Stimulated activated CD8-positive, alpha-beta memory T cell treated with anti-CD3 and anti-CD28 coated beads, Interleukin-7, amount 100 ng/mL, for 1 hour (primary cell): Measurements from ENCODE around the gene LAMTOR5.
"Not testable (repeated sequence)": the region's sequence is repeated elsewhere in the genome, so short reads cannot be mapped to it uniquely, and the experiment has no call there.

ENCODE experiments used
- DNase-seq, 2 donors: peaks; one replicate each; pipeline ENCODE4 v3.0.0-alpha.2; 2020; ENCODE audit warnings: low read depth in 2 of 2

LAMTOR5 gene

GRCh38 chr1:110407260-110408210 lies at the start of gene LAMTOR5:
LAMTOR5 (minus strand) TSS chr1:110407694; CDS start chr1:110407620, 74 bp downstream.
- DNase-seq = peak; percentile 79 to 82

- no peak for DNase-seq
These were observed 49.7 kb upstream of the LAMTOR5 start for GRCh38 chr1:110457206-110457605.

GRCh38 chr1:110455151-110455550 lies 47.7 kb upstream of the LAMTOR5 start:
- no peak for DNase-seq

GRCh38 chr1:110454328-110454727 lies 46.8 kb upstream of the LAMTOR5 start:
- no peak for DNase-seq

- DNase-seq = no peak
These were observed 46.3 kb upstream of the LAMTOR5 start for GRCh38 chr1:110453829-110454228.

- DNase-seq = no peak
These were observed 44.8 kb upstream of the LAMTOR5 start for GRCh38 chr1:110452330-110452729.

GRCh38 chr1:110450929-110451328 lies 43.4 kb upstream of the LAMTOR5 start, which contains the start of gene PROK1:
PROK1 (plus strand) TSS chr1:110451149; CDS start chr1:110451217, 68 bp downstream.
- no peak for DNase-seq

- no peak for DNase-seq
These were observed 42.5 kb upstream of the LAMTOR5 start for GRCh38 chr1:110449661-110450651.

- DNase-seq = no peak
These were observed 37.1 kb upstream of the LAMTOR5 start for GRCh38 chr1:110444561-110444960.

- no peak for DNase-seq
These were observed 36.0 kb upstream of the LAMTOR5 start for GRCh38 chr1:110443451-110443850.

- no peak for DNase-seq
These were observed 34.4 kb upstream of the LAMTOR5 start for GRCh38 chr1:110441888-110442287.

- no peak for DNase-seq
These were observed 33.4 kb upstream of the LAMTOR5 start for GRCh38 chr1:110440877-110441276.

- not testable (repeated sequence) for DNase-seq
These were observed 32.4 kb upstream of the LAMTOR5 start for GRCh38 chr1:110439873-110440272.

GRCh38 chr1:110438893-110439292 lies 31.4 kb upstream of the LAMTOR5 start:
- no peak for DNase-seq

GRCh38 chr1:110437645-110438299 lies 30.3 kb upstream of the LAMTOR5 start:
- DNase-seq = not testable (repeated sequence)

- no peak for DNase-seq
These were observed 29.1 kb upstream of the LAMTOR5 start for GRCh38 chr1:110436635-110437034.

- no peak for DNase-seq
These were observed 27.5 kb upstream of the LAMTOR5 start for GRCh38 chr1:110434946-110435345.

- no peak for DNase-seq
These were observed 26.3 kb upstream of the LAMTOR5 start for GRCh38 chr1:110433803-110434202.

GRCh38 chr1:110433213-110433612 lies 25.7 kb upstream of the LAMTOR5 start:
- DNase-seq = no peak

GRCh38 chr1:110430901-110431300 lies 23.4 kb upstream of the LAMTOR5 start:
- no peak for DNase-seq

GRCh38 chr1:110430366-110430765 lies 22.9 kb upstream of the LAMTOR5 start:
- DNase-seq = no peak

GRCh38 chr1:110428946-110429345 lies 21.5 kb upstream of the LAMTOR5 start:
- no peak for DNase-seq
